Measurements from ENCODE around the gene CD300LD.
"Not testable (repeated sequence)": the region's sequence is repeated elsewhere in the genome, so short reads cannot be mapped to it uniquely, and the experiment has no call there.

Gene CD300LD

GRCh38 chr17:74605361-74605760, 13.3 kb upstream of the CD300LD start:
- DNase-seq, result no peak

GRCh38 chr17:74604761-74605160, 12.7 kb upstream of the CD300LD start:
- no peak for DNase-seq

- no peak for DNase-seq
These were observed 12.1 kb upstream of the CD300LD start for GRCh38 chr17:74604200-74604599.

- no peak for DNase-seq
These were observed 11.7 kb upstream of the CD300LD start for GRCh38 chr17:74603746-74604145.

GRCh38 chr17:74603037-74603635, 11.1 kb upstream of the CD300LD start:
- DNase-seq, result peak in 1 of 2 donors; percentile 39

GRCh38 chr17:74601944-74602572, 10.0 kb upstream of the CD300LD start:
- DNase-seq, result peak; percentile 10 to 25

- peak in 1 of 2 donors; percentile 45 for DNase-seq
These were observed 7.4 kb upstream of the CD300LD start for GRCh38 chr17:74599448-74599939.

- DNase-seq, result peak in 1 of 2 donors; percentile 39
These were observed 6.9 kb upstream of the CD300LD start for GRCh38 chr17:74599023-74599399.

- DNase-seq, result no peak
These were observed 6.4 kb upstream of the CD300LD start for GRCh38 chr17:74598346-74599022.

- DNase-seq, result no peak
These were observed 5.1 kb upstream of the CD300LD start for GRCh38 chr17:74597069-74597790.

GRCh38 chr17:74595037-74595750, 3.1 kb upstream of the CD300LD start:
- DNase-seq, result no peak

- no peak for DNase-seq
These were observed 580 bp downstream of the CD300LD start for GRCh38 chr17:74591503-74591902.

GRCh38 chr17:74585711-74586110, 6.4 kb downstream of the CD300LD start:
- no peak for DNase-seq

- DNase-seq, result no peak
These were observed 7.6 kb downstream of the CD300LD start for GRCh38 chr17:74584292-74585060.

GRCh38 chr17:74582633-74583032, 9.4 kb downstream of the CD300LD start:
- no peak for DNase-seq

GRCh38 chr17:74579900-74580299, 12.2 kb downstream of the CD300LD start:
- no peak for DNase-seq

- DNase-seq, result no peak
These were observed 13.1 kb downstream of the CD300LD start for GRCh38 chr17:74578979-74579378.

GRCh38 chr17:74574489-74575142, 17.5 kb downstream of the CD300LD start:
- no peak for DNase-seq

GRCh38 chr17:74573635-74574034, 18.4 kb downstream of the CD300LD start:
- DNase-seq, result not testable (repeated sequence)

- DNase-seq, result no peak
These were observed 18.9 kb downstream of the CD300LD start for GRCh38 chr17:74573169-74573568.

GRCh38 chr17:74571621-74572270, 20.3 kb downstream of the CD300LD start:
- DNase-seq, result no peak
